Vagina (tissue), 2 donors: ENCODE data around the gene KRTAP4-9.

Experiments used
- CTCF ChIP-seq, 3 experiments: fragments of 450-650 bp in 2 of 3; fragments of 200-600 bp in 1 of 3; sonication (generic) in 1 of 3; IDR thresholded peaks; one replicate each; pipeline ENCODE4 v1.5.1; 2017 to 2019; ENCODE audit warnings: antibody characterized with exemption in 3 of 3, mild to moderate bottlenecking in 2 of 3, moderate library complexity in 2 of 3
- POLR2A ChIP-seq, 2 donors: fragments of 450-650 bp; IDR thresholded peaks; one replicate each; pipeline ENCODE4 v1.6.1; 2017; ENCODE audit warnings: antibody characterized with exemption in 2 of 2, mild to moderate bottlenecking in 2 of 2, moderate library complexity in 2 of 2
- POLR2AphosphoS5 ChIP-seq, 2 donors: sonication (generic); formaldehyde crosslinking; IDR thresholded peaks; one replicate each; pipeline ENCODE4 v1.9.0; 2017; ENCODE audit warnings: antibody characterized with exemption in 2 of 2, mild to moderate bottlenecking in 2 of 2, low read depth in 1 of 2; ENCODE audit not compliant: insufficient read depth in 1 of 2

DNA sequence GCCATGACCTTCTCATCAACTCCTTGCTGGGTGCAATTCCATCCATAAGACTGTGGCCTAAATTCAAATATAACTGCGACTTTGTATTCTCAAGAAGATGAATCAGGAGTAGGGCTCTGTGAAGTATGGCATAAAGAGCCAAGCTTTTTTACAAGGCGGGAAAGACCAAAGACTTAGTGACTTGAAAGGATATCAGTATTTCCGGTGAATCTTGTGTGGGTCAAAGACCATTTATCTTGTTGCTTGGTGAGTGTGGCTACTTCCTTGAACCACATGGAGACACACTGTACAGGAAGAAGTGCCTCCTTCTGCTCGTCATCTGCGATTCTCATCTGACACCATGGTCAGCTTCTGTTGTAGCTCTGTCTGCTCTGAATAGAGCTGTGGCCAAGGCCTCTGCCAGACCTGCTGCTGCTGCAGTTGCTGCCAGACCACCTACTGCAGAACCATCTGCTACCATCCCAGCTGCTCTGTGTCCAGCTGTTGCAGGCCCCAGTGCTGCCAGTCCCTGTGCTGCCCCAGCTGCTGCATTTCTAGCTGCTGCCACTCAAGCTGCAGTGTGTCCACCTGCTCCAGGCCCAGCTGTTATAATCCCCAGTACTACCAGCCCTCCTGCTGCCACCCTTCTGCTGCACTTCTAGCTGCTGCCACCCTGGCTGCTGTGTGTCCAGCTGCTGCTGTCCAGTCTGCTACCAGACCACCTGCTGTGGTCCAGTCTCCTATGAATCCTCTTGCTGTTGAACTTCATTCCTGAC lies 33.4 kb upstream of the KRTAP4-9 start:
- no peak for TF ChIP-seq CTCF (IDR thresholded peaks at IDR 0.05)
- TF ChIP-seq POLR2A (IDR thresholded peaks at IDR 0.05) = no peak
- TF ChIP-seq POLR2AphosphoS5 (IDR thresholded peaks at IDR 0.05; ENCODE audit: insufficient read depth in 1 of 2, low read depth in 1 of 2) = no peak
